ENCODE data around the gene UPP1.

DNA sequence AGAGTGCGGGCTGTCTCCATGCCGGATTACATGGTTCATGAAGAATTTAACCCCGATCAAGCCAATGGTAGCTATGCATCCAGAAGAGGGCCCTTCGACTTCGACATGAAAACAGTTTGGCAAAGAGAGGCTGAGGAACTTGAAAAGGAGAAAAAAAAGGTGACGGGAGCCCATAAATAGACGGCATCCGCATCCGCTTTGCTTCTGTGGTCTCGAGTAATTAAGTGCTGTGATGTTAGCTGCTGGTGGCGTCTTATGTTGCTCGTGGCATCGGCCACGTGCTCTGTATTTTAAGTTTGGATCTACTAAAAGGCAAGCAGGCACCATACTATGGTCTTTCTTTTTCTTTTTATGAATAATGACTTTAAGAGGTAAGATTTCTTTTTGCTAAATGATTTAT lies 42.6 kb upstream of the UPP1 start:
- TF ChIP-seq, protein P1, sequence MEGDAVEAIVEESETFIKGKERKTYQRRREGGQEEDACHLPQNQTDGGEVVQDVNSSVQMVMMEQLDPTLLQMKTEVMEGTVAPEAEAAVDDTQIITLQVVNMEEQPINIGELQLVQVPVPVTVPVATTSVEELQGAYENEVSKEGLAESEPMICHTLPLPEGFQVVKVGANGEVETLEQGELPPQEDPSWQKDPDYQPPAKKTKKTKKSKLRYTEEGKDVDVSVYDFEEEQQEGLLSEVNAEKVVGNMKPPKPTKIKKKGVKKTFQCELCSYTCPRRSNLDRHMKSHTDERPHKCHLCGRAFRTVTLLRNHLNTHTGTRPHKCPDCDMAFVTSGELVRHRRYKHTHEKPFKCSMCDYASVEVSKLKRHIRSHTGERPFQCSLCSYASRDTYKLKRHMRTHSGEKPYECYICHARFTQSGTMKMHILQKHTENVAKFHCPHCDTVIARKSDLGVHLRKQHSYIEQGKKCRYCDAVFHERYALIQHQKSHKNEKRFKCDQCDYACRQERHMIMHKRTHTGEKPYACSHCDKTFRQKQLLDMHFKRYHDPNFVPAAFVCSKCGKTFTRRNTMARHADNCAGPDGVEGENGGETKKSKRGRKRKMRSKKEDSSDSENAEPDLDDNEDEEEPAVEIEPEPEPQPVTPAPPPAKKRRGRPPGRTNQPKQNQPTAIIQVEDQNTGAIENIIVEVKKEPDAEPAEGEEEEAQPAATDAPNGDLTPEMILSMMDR (conservative IDR thresholded peaks at IDR 0.05; ENCODE audit: low read depth, low read length) = no peak
- no peak for TF ChIP-seq USF2 (IDR thresholded peaks at IDR 0.05; ENCODE audit: low read depth, low read length)
- no peak for TF ChIP-seq CEBPB (IDR thresholded peaks at IDR 0.05; ENCODE audit: low read depth, low read length)
- no peak for TF ChIP-seq POLR2A (IDR thresholded peaks at IDR 0.05; ENCODE audit: low read depth, low read length)
- TF ChIP-seq RAD21 (IDR thresholded peaks at IDR 0.05; ENCODE audit: low read length) = no peak

Data from IMR-90 (cell line).